Upper lobe of left lung (tissue), 4 donors: Measurements from ENCODE around the gene TMEM175.

Experiments
- POLR2A ChIP-seq, 4 donors: fragments of 450-650 bp; IDR thresholded peaks; one replicate each; pipeline ENCODE4 v1.5.1; 2016 to 2017; ENCODE audit warnings: antibody characterized with exemption in 4 of 4, mild to moderate bottlenecking in 2 of 4
- POLR2AphosphoS5 ChIP-seq, 2 donors: sonication (generic); formaldehyde crosslinking; IDR thresholded peaks; one replicate each; pipeline ENCODE4 v1.5.1; 2017; ENCODE audit warnings: antibody characterized with exemption in 2 of 2
- TF ChIP-seq, protein P1 (sequence below), 6 experiments: fragments of 450-650 bp in 4 of 6; fragments of 200-600 bp in 2 of 6; sonication (generic) in 2 of 6; IDR thresholded peaks; one replicate each; pipeline ENCODE4 v1.5.1; 2016 to 2019; ENCODE audit warnings: antibody characterized with exemption in 6 of 6

DNA sequence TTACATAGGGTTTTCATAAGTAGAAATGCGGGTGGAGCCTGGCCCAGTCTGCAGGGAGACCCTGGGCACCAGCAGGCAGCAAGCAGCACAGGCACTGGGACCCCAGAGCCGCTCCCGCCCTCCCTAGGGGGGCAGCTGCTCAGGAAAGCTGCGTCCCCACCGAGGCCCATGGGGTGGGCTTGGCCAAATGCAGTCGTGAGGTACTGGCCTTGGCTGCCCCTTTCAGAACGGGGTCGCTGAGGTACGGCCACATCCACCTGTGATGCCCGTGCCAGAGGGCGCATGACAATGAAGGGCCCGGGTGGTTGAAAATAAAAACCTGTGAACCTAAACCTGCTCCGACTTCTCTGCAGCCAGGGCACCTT is 16.7 kb downstream of the TMEM175 start:
- TF ChIP-seq, protein P1, sequence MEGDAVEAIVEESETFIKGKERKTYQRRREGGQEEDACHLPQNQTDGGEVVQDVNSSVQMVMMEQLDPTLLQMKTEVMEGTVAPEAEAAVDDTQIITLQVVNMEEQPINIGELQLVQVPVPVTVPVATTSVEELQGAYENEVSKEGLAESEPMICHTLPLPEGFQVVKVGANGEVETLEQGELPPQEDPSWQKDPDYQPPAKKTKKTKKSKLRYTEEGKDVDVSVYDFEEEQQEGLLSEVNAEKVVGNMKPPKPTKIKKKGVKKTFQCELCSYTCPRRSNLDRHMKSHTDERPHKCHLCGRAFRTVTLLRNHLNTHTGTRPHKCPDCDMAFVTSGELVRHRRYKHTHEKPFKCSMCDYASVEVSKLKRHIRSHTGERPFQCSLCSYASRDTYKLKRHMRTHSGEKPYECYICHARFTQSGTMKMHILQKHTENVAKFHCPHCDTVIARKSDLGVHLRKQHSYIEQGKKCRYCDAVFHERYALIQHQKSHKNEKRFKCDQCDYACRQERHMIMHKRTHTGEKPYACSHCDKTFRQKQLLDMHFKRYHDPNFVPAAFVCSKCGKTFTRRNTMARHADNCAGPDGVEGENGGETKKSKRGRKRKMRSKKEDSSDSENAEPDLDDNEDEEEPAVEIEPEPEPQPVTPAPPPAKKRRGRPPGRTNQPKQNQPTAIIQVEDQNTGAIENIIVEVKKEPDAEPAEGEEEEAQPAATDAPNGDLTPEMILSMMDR (IDR thresholded peaks at IDR 0.05), result no peak
- TF ChIP-seq POLR2A (IDR thresholded peaks at IDR 0.05), result no peak
- no peak for TF ChIP-seq POLR2AphosphoS5 (IDR thresholded peaks at IDR 0.05)
